ENCODE results near the gene DLGAP5.

- TF ChIP-seq CTCF (conservative IDR thresholded peaks at IDR 0.05) (no peak), ZFX (IDR thresholded peaks at IDR 0.05) (no peak)
These were observed 3.4 kb upstream of the DLGAP5 start for GRCh38 chr14:55194656-55195355.
